ENCODE data around the gene KIF11.

DNA sequence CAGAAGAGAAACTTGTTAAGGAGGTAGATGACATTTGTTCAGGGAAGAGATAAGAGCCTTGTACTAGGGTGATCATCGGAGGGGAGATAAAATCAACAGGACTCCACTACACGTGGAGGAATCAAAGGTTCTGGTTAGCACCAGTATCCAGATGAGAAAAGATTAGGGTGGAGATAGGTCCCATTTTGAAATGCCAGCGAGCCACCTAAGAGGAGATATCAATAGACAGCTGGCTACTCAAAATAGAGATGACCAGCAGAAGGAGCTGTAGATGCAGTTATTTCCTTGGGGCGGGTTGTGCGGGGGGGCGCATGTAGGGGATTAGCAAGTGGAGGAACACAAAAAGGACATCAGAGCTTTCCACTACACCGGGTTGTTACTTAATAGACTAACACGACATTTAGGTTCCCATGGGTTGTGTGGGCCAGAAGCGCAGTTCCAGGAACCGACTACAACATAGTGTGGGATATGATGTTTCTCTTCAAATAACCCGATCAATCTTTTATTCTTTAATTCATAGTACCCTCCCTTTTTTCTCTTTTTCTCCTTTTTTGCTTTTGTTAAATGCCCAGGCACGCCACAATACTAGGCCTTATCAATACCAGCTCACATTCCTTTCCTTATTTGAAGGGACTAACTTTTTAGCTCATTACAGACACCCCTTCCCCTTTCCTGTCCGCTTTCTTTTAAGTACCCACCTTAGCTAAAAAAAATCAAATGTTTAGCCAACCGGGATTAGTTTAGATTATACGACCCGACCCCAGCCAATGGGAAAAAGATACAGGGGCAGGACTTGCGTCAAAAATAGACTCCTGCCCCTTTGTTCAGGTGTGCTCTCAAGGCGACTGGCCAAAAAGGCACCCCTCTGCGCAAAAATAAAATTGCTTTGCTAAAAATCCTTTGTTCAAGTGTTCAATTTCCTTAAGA lies 2.0 kb upstream of the KIF11 start:
- TF ChIP-seq POLR2A (IDR thresholded peaks at IDR 0.05; ENCODE audit: low read length) (no peak), GATA1 (IDR thresholded peaks at IDR 0.05; ENCODE audit: low read depth, low read length) (no peak)

All from erythroblast (primary cell).